ENCODE results near the gene ARID5B.
"Not testable (repeated sequence)": the region's sequence is repeated elsewhere in the genome, so short reads cannot be mapped to it uniquely, and the experiment has no call there.

The ARID5B gene

GRCh38 chr10:62018131-62018911 is 116.8 kb downstream of the ARID5B start:
- no peak for DNase-seq

DNA sequence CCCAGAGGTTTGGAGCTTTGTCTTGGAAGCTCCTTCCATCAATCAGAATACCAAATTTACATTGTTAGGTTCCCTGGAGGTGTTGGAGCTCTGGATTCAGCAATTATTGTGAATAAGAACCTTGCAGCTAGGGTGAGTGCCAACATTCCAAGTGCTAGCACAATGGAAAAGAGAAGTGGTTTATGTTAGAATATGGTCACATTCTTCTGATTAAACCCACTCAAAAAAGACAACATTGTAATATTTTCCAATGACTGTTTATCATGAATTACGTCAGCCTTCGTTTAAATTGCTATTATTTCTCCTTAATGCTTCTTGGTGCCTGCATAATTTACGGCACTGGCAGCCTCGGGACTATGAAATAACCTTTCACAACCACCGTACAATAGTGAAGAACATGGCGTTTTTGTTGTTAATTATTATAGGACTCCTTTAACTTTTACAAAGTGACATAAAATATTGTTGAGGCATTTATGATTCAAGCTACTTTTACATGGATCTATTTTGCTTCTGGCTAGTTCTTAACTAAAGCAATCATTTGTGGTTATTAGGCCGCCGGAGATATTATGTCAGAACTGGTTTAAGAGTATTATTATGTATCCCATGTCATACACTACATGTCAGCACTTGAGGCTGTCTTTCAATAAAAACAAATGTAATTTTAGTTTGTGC is 117.7 kb downstream of the ARID5B start:
- peak; percentile 72 for DNase-seq

DNA sequence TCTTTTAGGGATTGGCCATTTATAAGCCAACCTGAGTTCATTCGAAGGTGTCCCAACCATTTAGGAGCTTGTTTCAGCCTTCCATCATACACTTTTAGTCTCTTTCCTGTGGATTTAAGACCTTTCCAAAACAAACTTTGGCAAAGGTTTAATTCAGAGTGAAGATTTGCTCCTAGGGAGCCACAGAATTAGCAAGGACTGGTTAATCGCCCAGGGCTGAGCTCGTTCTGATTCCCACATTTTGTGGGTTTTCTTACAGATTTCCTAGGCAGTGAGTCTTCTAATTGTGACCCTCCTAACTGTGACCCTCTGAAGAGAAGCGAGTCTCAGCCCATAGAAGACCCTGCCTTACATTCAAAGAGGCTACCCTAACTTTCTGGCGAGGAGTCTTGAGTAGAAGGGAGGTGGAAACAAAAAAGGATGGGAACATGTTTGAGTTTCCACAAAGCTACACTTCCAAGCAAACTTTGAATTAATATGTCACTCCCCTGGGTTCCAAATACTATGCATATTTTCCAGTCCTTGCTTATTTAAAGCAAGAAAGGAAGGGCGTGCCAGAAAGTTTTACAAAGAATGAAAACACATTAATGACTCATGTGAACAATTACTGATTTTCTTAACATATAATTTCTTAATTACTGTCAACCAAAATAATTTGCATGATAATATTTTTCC is 118.3 kb downstream of the ARID5B start:
- DNase-seq = peak; percentile 84

DNA sequence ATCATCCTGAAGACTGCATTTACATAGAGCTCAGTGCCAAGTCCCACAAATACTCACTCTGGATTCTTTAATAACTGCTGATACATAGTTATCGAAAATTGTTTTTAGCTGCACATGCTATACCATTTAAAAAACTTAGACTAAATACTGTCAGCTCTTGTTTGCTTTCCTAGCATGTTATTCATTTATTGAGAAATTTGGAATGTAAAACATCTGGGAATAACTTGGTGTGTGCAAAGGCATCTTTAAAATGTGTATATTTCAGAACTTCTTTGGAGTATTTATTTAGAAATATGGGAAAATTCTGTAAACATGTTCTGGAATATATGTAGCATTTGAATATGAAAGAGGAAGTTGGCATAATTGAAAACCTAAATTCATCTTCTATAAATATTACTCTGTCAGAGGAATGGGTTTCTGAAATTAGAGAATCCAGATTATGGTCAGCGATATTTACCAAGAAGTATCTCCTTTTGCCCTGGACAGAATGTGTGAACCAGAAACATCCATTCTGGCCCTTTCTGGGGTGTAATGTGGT is 119.7 kb downstream of the ARID5B start:
- DNase-seq = peak; percentile 71

- no peak for DNase-seq
Observed at GRCh38 chr10:62021978-62022802, 120.7 kb downstream of the ARID5B start.

GRCh38 chr10:62022830-62023229 is 121.3 kb downstream of the ARID5B start:
- DNase-seq = no peak

DNA sequence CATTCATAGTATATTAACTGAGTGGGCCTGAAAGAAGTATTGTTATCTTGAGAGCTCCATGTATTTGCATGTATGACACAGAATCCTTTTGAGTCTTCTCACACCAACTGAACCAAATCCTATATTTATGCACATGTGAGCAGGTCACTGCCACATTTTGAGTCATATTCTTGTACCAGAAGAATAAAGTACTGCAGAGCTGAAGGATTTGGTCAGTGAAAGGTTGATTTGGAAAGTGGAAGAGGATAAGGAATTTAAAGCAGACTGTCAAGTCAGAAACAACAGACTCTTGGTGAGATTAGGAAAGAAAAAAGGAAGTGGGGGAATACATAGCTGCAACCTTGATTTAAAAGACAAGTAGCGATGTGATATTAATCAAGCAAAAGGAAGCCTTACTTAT is 121.8 kb downstream of the ARID5B start:
- no peak for DNase-seq

- no peak for DNase-seq
Observed at GRCh38 chr10:62024026-62024701, 122.7 kb downstream of the ARID5B start.

GRCh38 chr10:62025134-62025794 is 123.8 kb downstream of the ARID5B start:
- DNase-seq = no peak

- DNase-seq = peak; percentile 81
Observed at GRCh38 chr10:62025901-62026879, 124.7 kb downstream of the ARID5B start.

DNA sequence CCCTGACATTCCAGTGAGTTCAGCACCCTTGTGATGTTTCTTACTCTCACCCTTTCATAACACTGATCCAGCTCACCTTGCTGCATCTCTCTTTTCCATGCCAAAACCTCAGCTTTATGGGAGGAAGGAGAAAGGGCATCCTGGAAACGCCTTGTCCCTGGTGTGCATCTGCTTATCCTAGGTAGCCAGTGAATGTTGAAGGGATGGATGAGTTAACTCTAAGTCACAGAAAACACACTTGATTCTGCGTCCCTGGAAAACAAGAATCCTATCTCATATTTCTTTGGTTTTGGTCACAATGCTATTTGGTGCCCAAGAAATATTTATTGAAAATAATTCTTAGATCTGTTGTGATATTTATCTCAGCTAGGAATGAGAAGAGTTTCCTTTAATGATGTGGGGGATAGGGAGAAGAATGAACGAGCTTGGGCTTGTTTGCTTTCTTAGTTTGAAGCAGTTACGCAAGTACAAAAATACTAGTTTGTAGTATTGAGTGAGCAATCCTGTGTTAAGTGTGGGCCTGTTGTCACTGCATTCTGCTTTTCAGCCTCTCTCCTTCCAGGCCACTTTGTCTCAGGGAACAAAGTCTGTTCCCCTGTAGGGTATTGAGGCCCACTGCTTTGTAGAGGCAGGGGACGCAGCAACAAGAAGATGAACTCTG is 126.5 kb downstream of the ARID5B start:
- peak; percentile 34 for DNase-seq

GRCh38 chr10:62028502-62028842 is 127.0 kb downstream of the ARID5B start:
- not testable (repeated sequence) for DNase-seq

DNA sequence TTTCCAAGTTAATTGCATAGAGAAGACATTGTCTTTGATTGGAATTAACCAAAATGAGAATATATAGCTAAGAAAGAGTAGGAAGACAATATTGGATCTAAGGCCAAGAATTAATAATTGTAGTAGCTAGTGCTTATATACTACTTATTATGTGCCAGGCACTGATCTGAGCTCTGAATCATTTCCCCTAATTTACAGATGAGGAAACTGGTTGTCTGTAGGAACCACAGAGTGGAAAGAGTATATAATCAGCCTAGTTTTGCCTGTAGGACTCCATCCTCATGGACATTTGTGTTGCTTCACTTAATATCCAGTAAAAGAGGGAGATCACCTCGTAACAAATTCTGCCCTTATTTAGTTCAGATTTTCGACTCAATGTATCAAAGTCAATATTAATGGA is 127.9 kb downstream of the ARID5B start:
- DNase-seq = no peak

DNA sequence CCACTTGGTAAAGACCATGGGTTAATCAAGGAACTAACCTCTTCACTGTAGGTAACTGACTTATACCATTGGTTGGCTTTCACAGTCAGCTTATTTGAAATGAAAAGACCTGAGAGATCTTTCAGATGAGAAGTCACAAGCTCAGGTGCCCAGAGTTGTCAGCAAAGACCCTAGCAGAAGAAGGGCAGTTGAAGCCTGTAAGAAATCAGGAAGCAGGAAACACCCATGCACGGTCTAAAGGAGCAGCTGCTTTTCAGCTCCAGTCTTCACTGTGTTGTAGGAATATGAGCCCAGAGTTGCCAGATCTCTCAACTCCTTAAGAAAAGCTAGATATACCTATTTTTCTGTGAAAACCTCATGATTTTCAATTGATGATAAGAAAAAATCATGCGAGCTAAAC is 130.0 kb downstream of the ARID5B start:
- DNase-seq = no peak

GRCh38 chr10:62033125-62033524 is 131.6 kb downstream of the ARID5B start:
- DNase-seq = no peak

DNA sequence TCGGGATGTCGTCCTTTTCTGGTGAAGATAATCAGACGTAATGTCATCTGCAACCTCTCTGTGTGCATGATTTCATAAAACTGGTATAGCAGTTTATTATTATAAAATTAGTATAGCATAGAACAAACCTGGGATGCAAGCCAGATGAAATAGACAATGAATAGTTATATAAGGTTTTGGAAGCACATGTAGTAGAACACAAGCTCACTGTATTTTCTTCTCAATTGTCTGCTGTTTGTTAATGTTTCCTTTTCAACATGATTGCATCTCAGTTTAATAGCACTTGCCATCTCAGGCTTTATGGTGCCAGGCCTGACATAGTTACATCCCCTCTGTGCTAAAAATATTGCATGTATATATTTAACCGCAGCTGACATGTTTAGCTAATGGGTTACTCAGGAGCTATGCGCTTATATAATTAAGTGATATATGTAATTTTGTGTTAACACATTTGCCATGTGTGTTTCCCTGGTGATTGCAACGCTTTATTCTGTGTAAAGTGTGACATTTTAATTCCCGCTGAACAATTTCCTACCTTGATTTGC is 132.7 kb downstream of the ARID5B start:
- DNase-seq = no peak

DNA sequence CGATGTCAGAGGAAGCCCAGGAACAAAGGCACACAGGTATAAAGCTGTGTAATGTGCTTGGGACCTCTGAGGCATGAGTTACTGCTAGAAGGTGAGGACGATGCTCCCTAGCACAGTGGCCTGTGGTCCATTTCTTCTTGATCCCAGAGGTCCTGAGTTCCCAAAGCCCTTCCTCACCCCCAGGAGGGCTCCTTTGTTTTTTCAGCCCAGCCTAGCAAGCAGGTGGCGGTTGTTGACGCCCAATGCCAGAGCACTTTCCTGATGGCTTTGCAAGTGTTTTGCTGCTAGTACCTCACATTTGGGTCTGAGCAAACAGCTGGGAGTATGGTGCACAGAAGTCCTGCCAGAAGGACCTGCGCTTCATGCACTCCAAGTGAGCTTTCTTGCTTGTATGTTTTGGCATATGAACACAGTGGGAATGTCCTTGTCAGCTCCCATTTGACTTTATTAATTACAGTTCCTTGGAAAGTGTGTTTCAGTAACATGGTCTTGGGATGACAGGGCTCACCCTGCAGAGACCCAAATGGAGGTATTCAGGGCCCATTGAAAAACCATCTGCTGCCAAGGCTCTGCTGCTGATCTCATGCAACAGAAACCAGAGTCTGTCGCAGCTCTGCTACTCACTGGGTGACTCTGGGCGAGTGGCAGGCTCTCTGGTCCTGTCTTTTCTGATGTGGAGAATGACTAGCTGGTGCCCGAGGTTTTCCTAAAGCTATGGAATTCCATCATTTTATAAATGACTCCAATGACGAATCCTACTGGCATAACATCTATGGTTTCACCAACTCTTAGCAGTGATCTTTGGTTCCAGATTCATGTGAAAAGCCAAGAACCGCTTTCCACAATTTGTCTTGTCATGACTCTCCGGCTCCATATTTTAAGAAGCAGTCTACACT is 134.9 kb downstream of the ARID5B start:
- peak; percentile 53 for DNase-seq

DNA sequence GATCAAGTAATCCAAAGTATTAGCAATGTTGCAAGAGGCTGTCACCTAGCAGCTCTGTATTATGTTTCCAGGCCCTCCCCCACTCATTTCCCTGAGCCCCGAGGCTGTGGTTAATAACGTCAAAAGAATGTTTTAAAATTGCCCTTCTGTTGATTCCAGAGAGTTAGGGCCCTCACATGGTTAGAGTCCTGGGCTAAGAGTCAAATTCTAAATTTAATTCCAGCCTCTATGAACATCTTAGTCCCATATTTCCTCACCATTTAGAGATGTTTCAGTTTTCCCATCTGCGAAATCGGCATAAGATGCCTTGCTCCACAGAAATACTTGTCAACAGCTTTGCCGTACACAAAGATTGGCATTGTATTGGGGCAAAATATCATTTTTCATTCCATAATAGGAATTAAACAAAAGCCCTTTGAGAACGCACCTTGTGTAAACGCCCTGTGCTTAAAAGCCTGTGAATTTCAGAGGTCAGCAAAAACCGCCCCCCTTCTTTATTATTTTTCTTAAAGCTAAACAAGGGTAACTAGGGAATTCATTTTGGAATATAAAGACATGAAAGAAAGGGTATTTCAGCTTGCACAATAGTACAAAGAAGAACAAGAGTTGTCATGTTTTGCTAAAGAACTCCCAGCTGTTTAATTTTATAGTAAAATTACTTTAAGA is 135.8 kb downstream of the ARID5B start:
- DNase-seq = peak; percentile 90

All from fibroblast of skin of scalp (primary cell).